Measurements from ENCODE around the gene AOAH. TPM values are rescaled to one million over a fixed set of nuclear protein-coding genes. Genes with fewer than 3 reads are reported as not detected.

Gene AOAH
- total RNA-seq, 1 experiment from 2014 or later: 0.39 TPM

DNA sequence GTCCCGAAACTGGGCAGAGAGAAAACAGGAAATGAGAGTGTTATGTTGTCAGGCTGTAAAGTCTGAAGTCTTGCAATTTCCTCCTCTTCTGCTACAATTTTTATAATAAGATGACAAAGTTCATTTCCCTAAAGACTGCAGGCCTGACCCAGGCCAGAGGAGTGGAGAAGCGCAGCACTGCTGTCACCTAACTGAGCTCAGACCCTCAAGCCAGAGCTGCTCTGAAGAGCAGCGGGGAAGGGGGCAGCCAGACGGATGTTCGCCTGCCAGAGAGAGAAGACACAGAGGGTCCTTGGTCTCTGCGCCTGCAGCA lies 12.6 kb upstream of the AOAH start:
- H3K23me2 ChIP-seq (ENCODE audit: insufficient read length, low read depth, low read length, poor library complexity, severe bottlenecking): no peaks in the 10 kb centered on the region
- H4K91ac ChIP-seq (ENCODE audit: insufficient read length, low read depth, low read length): no peak overlapping the region
- no peaks in the 10 kb centered on the region; a peak in 1 of 5 replicates for H3K9me3 Mint-ChIP-seq
- H3K18ac ChIP-seq (ENCODE audit: insufficient read length, low read depth, low read length): no peak overlapping the region
- no peaks in the 10 kb centered on the region for H4K20me1 ChIP-seq (ENCODE audit: control insufficient read depth, insufficient read depth, insufficient read length)
- WGBS (ENCODE audit: extremely low coverage, insufficient read length, low lambda C conversion rate): no CpG with 5 or more reads among the region's 6 CpGs
- H3K27me3 ChIP-seq (ENCODE audit: insufficient read depth, low read length): no peaks in the 10 kb centered on the region
- no peak overlapping the region for H2BK5ac ChIP-seq (ENCODE audit: insufficient read length, low read length)
- no peak overlapping the region for H3K4me2 ChIP-seq (ENCODE audit: insufficient read depth, insufficient read length, low read length)
- H3K56ac ChIP-seq (ENCODE audit: insufficient read length, low read depth, low read length): no peak overlapping the region
- no peak overlapping the region for H2BK15ac ChIP-seq (ENCODE audit: low read depth, low read length)
- no peak overlapping the region for H3K27ac ChIP-seq (ENCODE audit: insufficient read length, low read depth, low read length)
- H3K27ac Mint-ChIP-seq: no peak overlapping the region; a peak in 1 of 7 replicates
- no peaks in the 10 kb centered on the region for H3K9me3 ChIP-seq (ENCODE audit: control insufficient read depth, low read depth, low read length)
- peaks cover 8% of the 10 kb centered on the region; the same call in 1 of the 2 replicates for H3K4me1 ChIP-seq (ENCODE audit: insufficient read depth, low read length)
- no peak overlapping the region for H4K8ac ChIP-seq (replicated peaks; ENCODE audit: insufficient read length, low read depth, low read length)
- TF ChIP-seq, protein P1, sequence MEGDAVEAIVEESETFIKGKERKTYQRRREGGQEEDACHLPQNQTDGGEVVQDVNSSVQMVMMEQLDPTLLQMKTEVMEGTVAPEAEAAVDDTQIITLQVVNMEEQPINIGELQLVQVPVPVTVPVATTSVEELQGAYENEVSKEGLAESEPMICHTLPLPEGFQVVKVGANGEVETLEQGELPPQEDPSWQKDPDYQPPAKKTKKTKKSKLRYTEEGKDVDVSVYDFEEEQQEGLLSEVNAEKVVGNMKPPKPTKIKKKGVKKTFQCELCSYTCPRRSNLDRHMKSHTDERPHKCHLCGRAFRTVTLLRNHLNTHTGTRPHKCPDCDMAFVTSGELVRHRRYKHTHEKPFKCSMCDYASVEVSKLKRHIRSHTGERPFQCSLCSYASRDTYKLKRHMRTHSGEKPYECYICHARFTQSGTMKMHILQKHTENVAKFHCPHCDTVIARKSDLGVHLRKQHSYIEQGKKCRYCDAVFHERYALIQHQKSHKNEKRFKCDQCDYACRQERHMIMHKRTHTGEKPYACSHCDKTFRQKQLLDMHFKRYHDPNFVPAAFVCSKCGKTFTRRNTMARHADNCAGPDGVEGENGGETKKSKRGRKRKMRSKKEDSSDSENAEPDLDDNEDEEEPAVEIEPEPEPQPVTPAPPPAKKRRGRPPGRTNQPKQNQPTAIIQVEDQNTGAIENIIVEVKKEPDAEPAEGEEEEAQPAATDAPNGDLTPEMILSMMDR (conservative IDR thresholded peaks at IDR 0.05): no peak
- no peak overlapping the region for H2BK12ac ChIP-seq (ENCODE audit: insufficient read length, low read depth, low read length)
- no peak overlapping the region for H2AFZ ChIP-seq (ENCODE audit: low read length)
- no peaks in the 10 kb centered on the region for H3K27me3 Mint-ChIP-seq (ENCODE audit: low read depth)
- H3K36me3 Mint-ChIP-seq (ENCODE audit: insufficient read depth in 1 of 3, low read depth in 3 of 3): 0 out of 7 replicates have a peak, but pooled peaks cover 0 to 2% (median 0%) of the 10 kb centered on the region in 3 experiments
- no peak overlapping the region for H3K4me3 Mint-ChIP-seq
- no peak overlapping the region for H2BK20ac ChIP-seq (ENCODE audit: low read depth, low read length, poor library complexity, severe bottlenecking)
- no peak overlapping the region for H3K23ac ChIP-seq (ENCODE audit: insufficient read length, low read depth, low read length)
- H3K9ac ChIP-seq (ENCODE audit: extremely low read depth, insufficient read length, low read length): no peak overlapping the region
- H3K14ac ChIP-seq (ENCODE audit: insufficient read depth, low read length): no peak overlapping the region
- H3K79me1 ChIP-seq (ENCODE audit: insufficient read depth, low read depth, low read length, poor library complexity, severe bottlenecking): no peaks in the 10 kb centered on the region
- no peak overlapping the region for H3K4ac ChIP-seq (ENCODE audit: low read depth, low read length)
- no peak overlapping the region for H2BK120ac ChIP-seq (ENCODE audit: low read depth, low read length, poor library complexity, severe bottlenecking)
- no peak overlapping the region for H3T11ph ChIP-seq (ENCODE audit: low read length)
- DNase-seq: no peak
- H3K4me1 Mint-ChIP-seq: peaks cover 6 to 13% of the 10 kb centered on the region in 2 experiments; a peak in 3 of 4 replicates
- H4K5ac ChIP-seq (ENCODE audit: insufficient read length, low read depth, low read length): no peak overlapping the region
- H2AK5ac ChIP-seq (ENCODE audit: insufficient read length, low read length): no peak overlapping the region
- H3K79me2 ChIP-seq (ENCODE audit: insufficient read depth, low read length): no peaks in the 10 kb centered on the region

All from H9 (cell line).